Mucosa of stomach (tissue), 1 donor: ENCODE measurements around the gene NKAIN2.

ENCODE experiments used
- H3K27me3 ChIP-seq: one replicate; pipeline ENCODE4 v1.7.0; 2013; ENCODE audit warnings: mild to moderate bottlenecking, low read length; ENCODE audit not compliant: control insufficient read depth, insufficient read depth
- H3K36me3 ChIP-seq: one replicate; pipeline ENCODE4 v1.7.0; 2013; ENCODE audit warnings: low read length; ENCODE audit not compliant: control insufficient read depth, insufficient read depth
- H3K4me1 ChIP-seq: one replicate; pipeline ENCODE4 v1.7.0; 2013; ENCODE audit warnings: mild to moderate bottlenecking, low read length; ENCODE audit not compliant: control insufficient read depth, insufficient read depth
- H3K4me3 ChIP-seq: one replicate; pipeline ENCODE4 v1.7.0; 2013; ENCODE audit warnings: low read length
- H3K9ac ChIP-seq: one replicate; pipeline ENCODE4 v1.7.0; 2013; ENCODE audit warnings: mild to moderate bottlenecking, low read length, moderate library complexity
- H3K9me3 ChIP-seq: one replicate; pipeline ENCODE4 v1.7.0; 2013; ENCODE audit warnings: mild to moderate bottlenecking, low read length, moderate library complexity; ENCODE audit not compliant: control insufficient read depth
- donor health status: Pancreatic carcinoma.

NKAIN2 gene

DNA sequence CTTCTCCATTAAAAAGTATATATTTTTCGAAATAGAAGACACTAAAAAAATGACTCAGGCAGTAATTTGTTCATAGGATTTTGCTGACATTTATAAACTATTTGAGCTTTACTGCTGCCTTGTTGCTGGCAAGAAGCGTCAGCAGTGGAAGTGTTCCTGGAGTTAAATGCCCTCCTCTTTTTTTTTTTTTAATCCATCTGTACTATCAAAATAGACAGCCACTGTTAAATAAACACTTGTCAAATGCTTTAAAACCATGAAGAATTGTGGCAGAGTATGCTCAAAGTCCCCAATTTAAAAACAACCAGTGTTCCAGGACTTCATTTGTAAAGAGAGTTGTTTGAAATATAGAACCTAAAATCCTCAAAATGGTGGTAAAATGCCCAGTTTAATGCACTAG, 253.8 kb downstream of the NKAIN2 start:
- H3K4me3 ChIP-seq: no peak overlapping the region
- H3K4me1 ChIP-seq: no peaks in the 10 kb centered on the region
- no peaks in the 10 kb centered on the region for H3K36me3 ChIP-seq
- H3K9me3 ChIP-seq: no peaks in the 10 kb centered on the region
- no peaks in the 10 kb centered on the region for H3K27me3 ChIP-seq
- no peak overlapping the region for H3K9ac ChIP-seq

DNA sequence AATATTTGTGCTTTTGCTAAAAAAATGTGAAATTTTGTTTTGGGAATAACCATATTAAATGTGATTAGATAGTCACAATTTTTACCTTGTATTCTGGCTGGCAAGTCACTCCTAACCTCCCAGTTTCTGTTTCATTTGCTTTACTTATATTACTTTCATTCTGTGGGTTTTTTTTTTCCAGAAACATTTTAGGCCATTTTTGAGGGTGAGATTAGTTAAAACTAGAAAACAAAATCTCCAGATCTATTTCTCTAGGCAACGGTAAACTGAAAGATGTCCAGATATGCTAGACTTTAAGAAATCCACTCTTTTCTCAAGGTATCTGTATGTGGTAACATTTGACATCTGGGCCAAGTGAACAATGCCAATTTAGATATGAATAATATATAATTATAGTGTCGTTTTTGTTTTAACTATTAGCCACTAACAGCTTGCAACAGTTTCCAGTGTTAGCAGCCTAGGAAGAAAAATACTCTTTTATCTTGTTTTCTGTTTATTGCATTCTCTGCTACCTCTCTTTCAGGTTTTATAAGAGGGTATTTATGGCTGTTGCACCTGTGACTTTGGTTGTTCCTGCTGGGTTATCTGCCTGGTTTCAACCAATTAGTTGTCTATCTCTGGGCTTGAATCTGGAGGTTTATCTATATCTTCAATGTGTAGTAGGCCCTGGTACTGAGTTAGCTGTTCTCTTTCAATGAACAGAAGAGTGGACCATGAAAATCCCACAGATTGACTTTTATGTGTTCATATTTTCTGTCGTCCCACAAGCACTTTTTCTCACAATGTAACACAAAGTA, 260.9 kb downstream of the NKAIN2 start:
- Histone ChIP-seq H3K27me3 (no peaks in the 10 kb centered on the region), H3K4me1 (no peaks in the 10 kb centered on the region), H3K9me3 (no peaks in the 10 kb centered on the region), H3K4me3 (no peak overlapping the region), H3K9ac (no peak overlapping the region), H3K36me3 (no peaks in the 10 kb centered on the region)

DNA sequence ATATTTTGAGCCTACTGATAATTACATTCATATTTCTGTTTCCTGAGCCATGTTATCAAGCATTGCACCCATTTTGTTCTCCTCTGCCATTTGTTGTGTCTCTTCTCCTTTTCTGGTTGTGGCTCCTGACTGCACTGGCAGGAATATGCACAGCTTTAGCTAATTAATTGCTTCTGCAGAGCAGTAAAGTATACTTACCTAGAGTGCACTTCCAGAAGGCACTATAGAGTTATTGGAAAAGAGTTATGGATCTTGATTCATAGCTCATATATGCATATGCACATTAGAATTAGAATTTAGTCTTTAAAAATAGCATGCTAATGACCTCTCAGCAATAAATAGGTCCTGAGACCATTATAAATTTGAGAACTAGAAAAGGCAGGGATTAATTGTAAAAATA, 262.6 kb downstream of the NKAIN2 start:
- H3K9me3 ChIP-seq: no peaks in the 10 kb centered on the region
- H3K36me3 ChIP-seq: no peaks in the 10 kb centered on the region
- H3K27me3 ChIP-seq: no peaks in the 10 kb centered on the region
- no peaks in the 10 kb centered on the region for H3K4me1 ChIP-seq
- no peak overlapping the region for H3K9ac ChIP-seq
- H3K4me3 ChIP-seq: no peak overlapping the region

DNA sequence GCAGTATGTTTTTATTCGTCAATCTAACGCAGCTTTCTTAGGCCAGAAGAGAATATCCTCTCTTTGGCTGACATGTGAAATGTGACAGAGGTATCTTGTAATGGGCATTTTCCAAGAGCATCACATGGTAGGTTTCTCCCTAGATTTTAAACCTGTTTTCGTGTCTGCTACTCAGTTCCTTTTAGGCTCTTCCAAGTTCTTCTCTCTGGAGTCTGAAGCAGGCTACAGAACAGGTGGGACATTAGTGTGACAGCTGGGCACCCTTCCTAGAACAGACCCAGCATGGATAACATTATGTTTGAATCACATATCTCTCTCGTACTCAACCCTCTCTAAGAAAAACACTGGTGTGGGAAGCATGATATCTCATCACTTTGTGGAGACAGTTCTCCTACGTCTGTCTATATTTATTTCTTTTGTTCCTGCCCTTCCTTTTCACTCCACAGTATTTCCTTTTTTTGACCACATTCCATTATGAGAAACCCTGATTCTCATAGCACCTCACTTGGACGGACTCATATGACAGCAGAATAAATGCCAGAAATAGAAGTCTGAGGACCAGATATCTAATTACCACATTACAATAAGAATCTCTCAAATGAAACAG, 263.4 kb downstream of the NKAIN2 start:
- Histone ChIP-seq H3K4me3 (no peak overlapping the region), H3K36me3 (no peaks in the 10 kb centered on the region), H3K27me3 (no peaks in the 10 kb centered on the region), H3K9ac (no peak overlapping the region), H3K4me1 (no peaks in the 10 kb centered on the region), H3K9me3 (no peaks in the 10 kb centered on the region)

DNA sequence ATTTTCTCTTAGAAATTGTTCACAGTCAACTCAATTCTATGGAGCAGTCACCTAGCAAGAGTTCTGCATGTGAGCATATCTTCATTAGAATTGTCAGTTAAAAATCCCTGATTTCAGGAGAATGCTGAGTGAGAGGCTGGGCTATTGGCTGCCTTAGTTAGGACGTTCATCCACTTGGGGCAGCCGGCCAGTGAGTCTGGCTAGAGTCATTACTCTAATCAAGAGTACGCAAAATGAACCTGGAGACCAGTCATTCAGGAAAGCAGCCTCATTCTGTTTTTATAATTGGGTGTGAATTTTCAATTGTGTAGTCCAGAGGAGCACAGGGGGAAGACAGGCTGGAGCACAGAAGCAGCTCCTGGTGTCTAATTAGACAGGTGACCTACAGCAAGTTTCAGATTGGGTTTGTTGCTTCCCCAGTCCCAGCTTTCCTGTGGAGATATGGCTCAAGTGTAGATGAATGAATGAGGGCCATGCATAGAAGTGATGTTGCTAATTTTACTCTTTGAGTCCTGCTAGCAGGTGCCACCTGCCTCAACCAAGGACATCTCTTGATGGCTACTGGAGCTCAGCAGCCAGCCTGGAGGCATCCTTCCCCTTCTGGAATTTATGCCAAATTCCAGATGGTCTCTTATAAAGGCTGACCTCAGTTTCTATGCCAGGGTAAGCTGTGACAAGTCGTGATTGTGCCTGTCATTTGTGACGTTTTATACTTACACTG, 265.7 kb downstream of the NKAIN2 start:
- no peaks in the 10 kb centered on the region for H3K9me3 ChIP-seq
- H3K9ac ChIP-seq: no peak overlapping the region
- no peaks in the 10 kb centered on the region for H3K36me3 ChIP-seq
- H3K4me3 ChIP-seq: no peak overlapping the region
- no peaks in the 10 kb centered on the region for H3K27me3 ChIP-seq
- H3K4me1 ChIP-seq: no peaks in the 10 kb centered on the region

DNA sequence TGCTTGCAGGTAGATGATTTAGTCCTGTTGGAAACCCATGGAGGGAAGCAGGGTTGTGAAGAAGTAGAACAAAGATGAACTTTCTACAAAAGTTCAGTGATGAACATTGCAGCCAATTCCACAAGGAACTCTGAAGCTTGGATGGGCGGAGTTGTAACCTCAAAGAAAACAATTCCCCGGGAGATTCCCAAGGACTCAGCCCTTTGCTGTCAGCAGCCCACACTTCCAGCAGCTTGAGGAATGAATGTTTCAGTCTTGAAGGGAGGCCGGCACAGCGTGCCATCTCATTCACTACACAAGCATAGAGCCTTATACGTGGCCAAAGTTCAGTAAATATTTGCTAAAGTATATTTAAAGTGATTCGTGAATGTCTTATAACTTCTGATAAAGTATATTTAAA, 269.4 kb downstream of the NKAIN2 start:
- no peaks in the 10 kb centered on the region for H3K9me3 ChIP-seq
- H3K4me1 ChIP-seq: no peaks in the 10 kb centered on the region
- H3K27me3 ChIP-seq: no peaks in the 10 kb centered on the region
- no peaks in the 10 kb centered on the region for H3K36me3 ChIP-seq
- H3K4me3 ChIP-seq: no peak overlapping the region
- no peak overlapping the region for H3K9ac ChIP-seq

DNA sequence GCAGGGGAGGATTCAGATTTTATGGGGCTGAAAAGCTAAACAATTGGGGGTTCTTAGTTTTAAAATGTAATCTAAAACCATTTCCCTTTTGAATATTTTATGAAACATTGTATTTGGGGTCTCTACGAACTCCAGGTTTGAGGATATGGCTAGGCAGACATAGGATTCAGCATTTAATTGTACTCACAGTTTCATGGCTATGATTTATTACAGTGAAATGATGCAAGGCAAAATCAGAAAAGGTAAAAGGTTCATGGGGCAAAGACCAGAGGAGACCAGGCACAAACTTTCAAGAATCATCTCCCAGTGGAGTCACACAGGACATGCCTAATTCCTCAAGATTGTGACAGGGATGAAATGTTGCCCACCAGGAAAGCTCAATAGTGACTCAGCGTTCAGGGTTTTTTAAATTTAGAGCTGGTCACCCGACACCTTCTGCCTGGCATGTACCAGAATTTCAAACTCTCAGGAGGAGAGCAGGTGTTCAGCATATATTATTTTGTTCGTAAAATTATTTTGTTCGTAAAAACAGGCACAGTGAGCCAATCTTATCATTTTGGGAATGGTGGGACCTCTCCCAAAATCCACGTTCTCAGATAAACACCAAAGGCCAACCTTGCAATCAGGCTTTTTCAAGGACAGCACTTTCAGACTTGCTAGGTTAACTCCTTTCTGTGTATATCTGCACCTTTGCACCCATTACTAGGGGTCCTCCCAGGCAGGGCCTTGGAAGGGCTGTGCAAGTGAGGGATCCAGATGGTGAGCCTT, 270.3 kb downstream of the NKAIN2 start:
- Histone ChIP-seq H3K36me3 (no peaks in the 10 kb centered on the region), H3K9me3 (no peaks in the 10 kb centered on the region), H3K9ac (no peak overlapping the region), H3K4me1 (no peaks in the 10 kb centered on the region), H3K4me3 (no peak overlapping the region), H3K27me3 (no peaks in the 10 kb centered on the region)

DNA sequence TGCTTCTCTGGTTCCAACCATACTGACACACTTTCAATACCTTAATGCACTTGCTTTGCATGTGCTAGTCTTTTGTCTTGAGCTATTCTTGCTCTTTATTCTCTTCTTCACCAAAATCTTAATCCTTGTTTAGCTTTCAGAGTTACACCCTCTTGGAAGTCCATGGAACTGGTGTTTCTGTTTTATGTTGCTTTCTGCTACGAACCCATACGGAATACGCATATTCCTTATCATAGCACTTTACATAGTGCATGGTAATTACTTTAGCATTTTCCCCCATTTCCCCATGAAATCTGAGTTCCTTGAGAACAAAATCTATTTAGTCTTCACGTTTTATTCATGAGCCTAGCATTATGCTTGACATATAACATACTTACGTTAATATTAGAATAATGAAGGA, 270.9 kb downstream of the NKAIN2 start:
- no peaks in the 10 kb centered on the region for H3K36me3 ChIP-seq
- no peaks in the 10 kb centered on the region for H3K4me1 ChIP-seq
- no peak overlapping the region for H3K4me3 ChIP-seq
- no peak overlapping the region for H3K9ac ChIP-seq
- H3K9me3 ChIP-seq: no peaks in the 10 kb centered on the region
- no peaks in the 10 kb centered on the region for H3K27me3 ChIP-seq

DNA sequence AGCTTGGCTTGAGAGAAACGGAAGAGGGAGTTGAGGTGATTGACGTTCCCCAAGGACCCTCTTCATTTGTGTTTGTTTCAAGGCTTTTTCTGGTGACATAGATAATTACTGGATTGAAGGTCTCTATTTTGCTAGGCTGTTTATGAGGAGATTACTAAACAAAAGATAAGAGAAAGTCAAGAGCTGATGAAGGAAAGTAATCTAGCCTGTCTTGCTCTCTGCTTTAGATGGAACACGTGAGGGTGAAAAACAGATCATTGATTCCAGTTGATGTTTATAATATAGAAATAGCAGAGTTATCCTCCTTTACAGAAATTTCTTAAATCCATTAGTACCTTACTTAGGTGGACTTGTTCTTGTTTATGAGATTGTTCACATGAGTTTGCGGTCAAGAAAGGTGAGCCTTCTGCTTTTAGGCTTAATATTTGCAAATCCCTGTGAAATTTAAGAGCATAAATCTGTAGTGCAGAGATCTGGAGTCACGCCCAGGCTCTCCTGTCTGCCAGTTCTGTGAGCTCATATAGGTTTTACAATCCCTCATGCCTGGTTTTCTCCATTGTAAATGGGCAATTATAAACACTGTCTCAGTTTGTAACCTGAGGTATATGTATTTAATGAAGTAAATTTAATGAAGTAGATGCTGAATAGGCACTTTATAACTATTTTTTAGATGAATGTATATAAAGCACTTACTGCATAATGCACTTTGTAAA, 272.8 kb downstream of the NKAIN2 start:
- no peak overlapping the region for H3K9ac ChIP-seq
- no peak overlapping the region for H3K4me3 ChIP-seq
- H3K27me3 ChIP-seq: no peaks in the 10 kb centered on the region
- no peaks in the 10 kb centered on the region for H3K4me1 ChIP-seq
- no peaks in the 10 kb centered on the region for H3K36me3 ChIP-seq
- H3K9me3 ChIP-seq: no peaks in the 10 kb centered on the region

DNA sequence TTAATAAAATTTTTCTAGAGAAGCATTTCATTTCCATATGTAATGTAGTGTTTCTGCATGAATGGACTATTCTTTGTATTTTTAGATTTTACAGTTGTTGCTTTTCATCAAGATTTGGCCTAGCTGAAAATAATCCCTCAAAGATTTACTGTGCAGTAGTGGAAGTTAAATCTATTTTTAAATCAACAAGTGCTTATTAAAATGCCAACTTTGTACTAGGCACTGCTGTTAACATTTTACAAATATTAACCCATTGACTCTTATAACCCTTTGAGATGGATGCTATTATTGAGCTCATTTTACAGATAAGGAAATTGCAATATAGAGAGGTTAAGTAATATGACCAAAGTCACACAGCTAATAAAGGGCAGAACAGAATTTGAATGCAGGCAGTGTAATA, 274.5 kb downstream of the NKAIN2 start:
- Histone ChIP-seq H3K4me3 (no peak overlapping the region), H3K36me3 (no peaks in the 10 kb centered on the region), H3K9me3 (no peaks in the 10 kb centered on the region), H3K4me1 (no peaks in the 10 kb centered on the region), H3K9ac (no peak overlapping the region), H3K27me3 (no peaks in the 10 kb centered on the region)

DNA sequence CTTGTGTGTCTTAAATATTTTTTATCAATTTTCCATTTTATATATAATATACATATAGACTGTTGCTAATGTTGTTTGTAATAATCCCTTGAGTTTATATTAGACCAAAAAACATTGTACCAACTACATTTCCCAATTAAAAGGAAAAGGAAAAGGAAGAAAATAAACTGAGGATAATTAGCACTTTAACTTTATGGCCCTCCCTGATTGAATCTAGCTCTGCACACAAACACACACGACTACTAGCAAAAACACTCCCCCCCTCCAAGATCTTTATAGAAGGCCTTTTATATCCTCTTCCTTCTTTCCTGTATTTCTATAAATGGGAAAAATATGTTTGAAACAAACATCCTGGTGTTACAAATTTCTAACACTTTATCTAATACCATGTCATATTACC, 276.8 kb downstream of the NKAIN2 start:
- no peaks in the 10 kb centered on the region for H3K9me3 ChIP-seq
- H3K9ac ChIP-seq: no peak overlapping the region
- H3K27me3 ChIP-seq: no peaks in the 10 kb centered on the region
- no peak overlapping the region for H3K4me3 ChIP-seq
- H3K36me3 ChIP-seq: no peaks in the 10 kb centered on the region
- no peaks in the 10 kb centered on the region for H3K4me1 ChIP-seq
